Testis (tissue), 2 donors: ENCODE data around the gene SLC25A26.

Experiments
- POLR2A ChIP-seq: fragments of 450-650 bp; IDR thresholded peaks from one replicate; pipeline ENCODE4 v1.6.1; 2017; ENCODE audit warnings: antibody characterized with exemption, mild to moderate bottlenecking, moderate library complexity
- TF ChIP-seq, protein P1 (sequence below), 3 experiments: fragments of 450-650 bp in 2 of 3; fragments of 200-600 bp in 1 of 3; sonication (generic) in 1 of 3; IDR thresholded peaks; one replicate each; pipeline ENCODE4 v1.5.1; 2016 to 2019; ENCODE audit warnings: antibody characterized with exemption in 3 of 3, mild to moderate bottlenecking in 2 of 3, moderate library complexity in 1 of 3

- TF ChIP-seq, protein P1, sequence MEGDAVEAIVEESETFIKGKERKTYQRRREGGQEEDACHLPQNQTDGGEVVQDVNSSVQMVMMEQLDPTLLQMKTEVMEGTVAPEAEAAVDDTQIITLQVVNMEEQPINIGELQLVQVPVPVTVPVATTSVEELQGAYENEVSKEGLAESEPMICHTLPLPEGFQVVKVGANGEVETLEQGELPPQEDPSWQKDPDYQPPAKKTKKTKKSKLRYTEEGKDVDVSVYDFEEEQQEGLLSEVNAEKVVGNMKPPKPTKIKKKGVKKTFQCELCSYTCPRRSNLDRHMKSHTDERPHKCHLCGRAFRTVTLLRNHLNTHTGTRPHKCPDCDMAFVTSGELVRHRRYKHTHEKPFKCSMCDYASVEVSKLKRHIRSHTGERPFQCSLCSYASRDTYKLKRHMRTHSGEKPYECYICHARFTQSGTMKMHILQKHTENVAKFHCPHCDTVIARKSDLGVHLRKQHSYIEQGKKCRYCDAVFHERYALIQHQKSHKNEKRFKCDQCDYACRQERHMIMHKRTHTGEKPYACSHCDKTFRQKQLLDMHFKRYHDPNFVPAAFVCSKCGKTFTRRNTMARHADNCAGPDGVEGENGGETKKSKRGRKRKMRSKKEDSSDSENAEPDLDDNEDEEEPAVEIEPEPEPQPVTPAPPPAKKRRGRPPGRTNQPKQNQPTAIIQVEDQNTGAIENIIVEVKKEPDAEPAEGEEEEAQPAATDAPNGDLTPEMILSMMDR (IDR thresholded peaks at IDR 0.05), result no peak
- no peak for TF ChIP-seq POLR2A
Observed at GRCh38 chr3:66302288-66302687, 81.5 kb downstream of the SLC25A26 start.
